NCI-H345 treated with DMSO at 0.1 percent for 48 hours (cell line): Measurements from ENCODE around the gene NPHP3.
"Not testable (repeated sequence)": the region's sequence is repeated elsewhere in the genome, so short reads cannot be mapped to it uniquely, and the experiment has no call there.

Experiments
- DNase-seq: peaks from one replicate; lab custom pipeline; 2025; ENCODE audit not compliant: unreplicated experiment; lab: John Stamatoyannopoulos, UW

NPHP3 gene

DNA sequence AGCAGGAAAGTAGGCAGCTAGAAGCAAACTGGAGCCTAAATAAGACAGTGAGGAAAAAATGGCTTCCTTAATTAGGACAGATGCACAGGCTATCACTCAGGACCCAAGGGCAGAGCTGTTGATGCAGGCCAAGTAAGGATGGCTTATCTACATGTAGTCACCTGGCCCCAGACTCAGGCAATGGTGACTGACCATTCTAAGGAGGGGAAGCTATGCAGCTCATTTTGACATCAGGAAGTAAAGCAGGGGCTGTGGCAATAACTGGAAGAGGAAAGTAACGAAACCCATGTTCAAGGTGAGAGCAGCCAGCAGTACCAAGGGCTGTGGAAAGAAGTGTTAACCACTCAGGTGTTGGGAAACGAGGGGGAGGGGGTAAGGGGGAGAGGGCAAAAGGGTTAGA, 78.8 kb downstream of the NPHP3 start:
- DNase-seq = no peak

DNA sequence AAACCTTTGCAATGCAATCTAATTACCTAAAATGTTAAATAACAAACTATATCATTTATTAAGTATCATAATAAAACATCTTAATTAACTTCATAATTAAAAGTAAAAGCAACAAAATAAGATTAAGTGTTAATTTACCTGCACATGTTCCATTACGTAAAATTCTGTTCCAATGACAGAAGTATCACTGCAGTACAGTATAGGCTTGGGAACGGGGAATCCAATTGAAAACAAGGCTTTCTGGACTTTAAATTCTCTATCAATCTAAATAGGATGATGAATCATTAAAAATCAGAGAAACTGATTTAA, 79.7 kb downstream of the NPHP3 start:
- DNase-seq = no peak

DNA sequence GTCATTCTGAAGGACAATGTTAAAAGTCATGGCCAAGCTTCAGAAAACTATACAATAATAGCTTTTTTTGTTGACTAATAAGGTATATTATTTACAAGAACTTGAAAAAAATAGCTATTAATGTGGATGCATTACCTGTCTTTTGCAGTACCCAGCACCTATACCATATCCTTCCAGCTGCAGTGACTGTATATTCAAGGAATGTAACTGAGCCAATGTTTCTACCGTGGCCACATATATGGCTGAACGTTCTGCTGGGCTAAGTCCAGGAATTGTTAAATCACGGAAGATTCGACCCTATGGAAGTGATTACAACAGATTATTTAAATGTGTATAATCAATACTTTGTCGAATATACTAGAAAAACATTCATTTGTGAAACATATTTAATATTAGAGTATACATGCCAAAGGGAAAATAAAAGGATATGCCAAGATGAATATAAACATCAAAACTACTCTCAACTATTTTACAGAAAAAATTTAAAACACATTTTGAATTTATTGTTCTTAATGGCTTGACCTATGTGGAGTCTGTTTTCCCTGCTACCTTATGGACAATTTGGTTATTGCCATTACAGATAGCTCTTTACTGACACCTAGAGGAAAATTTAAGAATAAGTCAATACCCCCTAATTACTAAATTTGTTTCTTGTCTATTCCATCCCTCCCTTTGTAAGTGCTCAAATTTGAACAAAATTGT, 80.2 kb downstream of the NPHP3 start:
- DNase-seq = peak; percentile 4

- not testable (repeated sequence) for DNase-seq
Observed at GRCh38 chr3:132641427-132641826, 80.8 kb downstream of the NPHP3 start.

- no peak for DNase-seq
Observed at GRCh38 chr3:132638706-132639105, 83.5 kb downstream of the NPHP3 start.

DNA sequence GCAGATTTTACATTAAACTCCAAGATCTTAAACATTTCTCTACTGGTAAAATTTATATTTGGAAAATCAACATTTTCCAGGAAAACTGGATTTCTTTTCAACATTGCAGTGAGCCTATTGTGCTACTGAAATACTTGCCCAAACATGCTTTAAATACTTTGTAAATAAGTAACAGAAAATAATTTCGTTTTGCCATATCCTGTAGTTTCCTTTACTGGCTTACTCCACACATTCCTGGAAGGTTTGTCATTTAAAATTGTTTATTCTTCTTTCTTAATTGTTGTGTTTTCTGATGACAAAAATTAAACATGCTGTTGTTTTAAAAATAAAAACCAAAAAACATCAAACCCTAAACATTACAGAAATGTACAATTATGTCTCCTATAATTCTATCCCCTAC, 84.6 kb downstream of the NPHP3 start:
- DNase-seq = no peak

DNA sequence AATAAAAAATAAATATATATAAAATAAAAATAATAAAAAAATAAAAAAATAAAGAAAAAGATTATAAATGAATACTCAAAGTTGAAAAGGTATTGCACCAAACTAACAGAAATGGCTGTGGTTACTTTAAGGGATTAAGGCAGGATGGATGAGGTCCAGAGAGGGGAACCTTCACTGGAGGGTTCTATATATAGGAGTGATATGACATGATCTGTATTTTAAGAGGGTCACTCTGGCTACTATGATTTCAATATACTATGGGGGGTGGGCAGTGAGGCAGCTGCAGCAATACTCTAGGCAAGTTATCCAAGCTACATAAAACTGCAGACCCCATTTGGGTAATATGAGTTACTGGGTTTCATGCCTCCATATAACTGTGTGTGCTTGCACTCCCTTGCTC, 87.2 kb downstream of the NPHP3 start:
- no peak for DNase-seq
